ENCODE results near the gene DHRS7.

GRCh38 chr14:60178164-60178563, 13.0 kb upstream of the DHRS7 start:
- TF ChIP-seq CSDC2 (CRISPR knock-in tag; IDR thresholded peaks at IDR 0.05) (no peak), GLIS3 (CRISPR knock-in tag; IDR thresholded peaks at IDR 0.05) (no peak), ZNF70 (CRISPR knock-in tag; IDR thresholded peaks at IDR 0.05) (no peak), ZFP3 (CRISPR knock-in tag; IDR thresholded peaks at IDR 0.05) (no peak), PATZ1 (CRISPR knock-in tag; IDR thresholded peaks at IDR 0.05; ENCODE audit: borderline replicate concordance) (no peak), ZNF565 (CRISPR knock-in tag; conservative IDR thresholded peaks at IDR 0.05; ENCODE audit: low read depth) (no peak), BACH2 (CRISPR knock-in tag; IDR thresholded peaks at IDR 0.05; ENCODE audit: borderline replicate concordance) (no peak), SNAI2 (CRISPR knock-in tag; IDR thresholded peaks at IDR 0.05) (no peak), OSR1 (CRISPR knock-in tag; IDR thresholded peaks at IDR 0.05) (no peak), RARB (CRISPR knock-in tag; IDR thresholded peaks at IDR 0.05) (no peak), TSHZ2 (CRISPR knock-in tag; IDR thresholded peaks at IDR 0.05) (no peak), ZFP30 (CRISPR knock-in tag; IDR thresholded peaks at IDR 0.05) (no peak), ARNTL (CRISPR knock-in tag; IDR thresholded peaks at IDR 0.05; ENCODE audit: borderline replicate concordance, low read depth) (no peak)
